Mesangial cell (primary cell): ENCODE measurements around the gene BRSK1. TPM values are rescaled to one million over a fixed set of nuclear protein-coding genes. Genes with fewer than 3 reads are reported as not detected.

Experiments
- total RNA-seq: library from RNA; depleted of rRNA; stranded (reverse); fragments of >200 nt; gene quantifications from 2 replicates; pipeline ENCODE4 v1.2.3, GENCODE V29; 2015

Gene BRSK1
- total RNA-seq: 5.7 and 7.8 TPM in 2 replicates

GRCh38 chr19:55283548-55284377, at the start of gene BRSK1:
BRSK1 (plus strand) TSS chr19:55283997; CDS start chr19:55284443, 446 bp downstream.

DNA sequence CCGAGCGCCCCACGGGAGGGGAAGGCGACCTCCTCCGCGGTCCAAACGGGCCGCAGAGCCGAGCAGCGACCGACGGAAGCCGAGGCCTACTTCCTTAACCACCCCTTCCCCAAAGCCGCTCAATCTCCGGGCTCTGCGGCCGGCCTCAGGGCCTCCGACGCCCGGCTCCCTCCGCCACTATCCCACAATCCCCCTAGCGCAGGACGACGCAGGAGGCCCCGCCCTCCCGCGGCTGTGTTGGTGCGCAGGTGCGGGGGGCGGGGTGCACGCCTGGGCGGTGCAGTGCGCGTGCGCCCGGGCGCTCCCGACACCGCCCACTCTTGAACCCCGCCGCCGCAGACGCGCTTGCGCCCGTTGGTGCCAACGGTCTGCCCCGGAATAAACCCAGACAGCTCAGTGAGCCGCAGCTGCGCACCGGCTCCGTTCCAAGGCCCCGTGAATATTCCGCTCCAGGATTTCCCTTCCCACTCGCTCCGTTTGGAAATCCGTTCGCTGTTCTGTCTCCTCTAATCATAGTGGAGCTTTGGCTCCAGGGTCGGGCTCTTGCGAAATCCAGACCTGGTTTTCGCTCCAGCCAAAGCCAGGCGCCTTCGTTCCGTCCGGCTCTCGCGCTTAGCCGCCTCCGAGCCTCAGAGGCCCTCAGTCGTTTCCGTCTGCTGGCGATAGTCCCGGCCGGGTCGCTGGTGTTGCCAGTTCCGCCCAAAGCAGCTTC, 24.8 kb upstream of the BRSK1 start, which contains the start of gene PPP6R1:
PPP6R1 (minus strand) TSS at position 190 of the 712 bp plus-strand sequence. CDS start 11,914 bp downstream, outside the sequence.

DNA sequence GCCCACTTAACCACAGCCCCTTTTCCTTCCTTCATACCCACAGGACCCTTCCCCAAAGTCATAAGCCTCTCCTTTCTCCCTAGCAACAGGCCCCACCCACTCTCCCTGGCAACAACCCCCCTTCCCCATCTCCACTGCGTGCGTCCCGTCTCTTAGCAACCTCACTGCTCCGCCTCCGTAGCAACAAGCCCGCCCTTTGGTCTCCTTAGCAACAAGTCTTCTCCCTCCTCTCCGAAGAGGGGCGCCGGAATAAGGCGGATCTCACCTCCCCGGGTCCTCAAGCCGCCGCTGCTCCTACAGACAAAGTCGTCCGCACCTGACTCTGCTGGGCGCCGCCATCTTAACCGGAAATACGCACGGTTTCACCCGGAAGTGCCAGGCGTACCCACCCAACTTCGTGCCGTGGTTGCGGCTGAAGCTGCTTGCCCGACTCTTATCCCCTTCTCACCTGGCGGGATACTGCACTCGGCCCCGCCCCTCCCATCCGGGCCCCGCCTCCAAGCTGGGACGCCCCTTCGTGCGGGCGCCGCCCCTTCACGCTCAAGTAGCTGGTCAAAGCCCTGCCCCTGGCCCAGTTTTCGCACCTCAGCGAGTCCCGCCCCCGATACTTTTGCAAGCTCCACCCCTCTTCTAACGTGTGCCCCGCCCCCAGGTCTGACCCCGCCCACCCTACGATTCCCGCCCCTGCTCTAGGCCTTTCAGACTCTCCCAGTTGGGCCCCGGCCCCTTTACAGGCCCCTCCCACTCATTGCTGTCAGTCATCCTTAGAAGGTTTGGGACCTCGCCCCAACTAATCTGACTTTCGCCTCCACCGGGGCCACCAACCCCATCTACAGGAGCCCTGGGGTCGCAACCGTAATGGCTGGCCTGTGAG, 3.8 kb upstream of the BRSK1 start, which contains the start of gene HSPBP1:
HSPBP1 (minus strand) TSS at position 341 of the 874 bp plus-strand sequence. CDS start 502 bp downstream, outside the sequence.

GRCh38 chr19:55325172-55325571, 41.4 kb downstream of the BRSK1 start, which contains the start of gene TMEM150B:
TMEM150B (minus strand) TSS chr19:55325341; CDS start chr19:55321036, 4,305 bp downstream.

DNA sequence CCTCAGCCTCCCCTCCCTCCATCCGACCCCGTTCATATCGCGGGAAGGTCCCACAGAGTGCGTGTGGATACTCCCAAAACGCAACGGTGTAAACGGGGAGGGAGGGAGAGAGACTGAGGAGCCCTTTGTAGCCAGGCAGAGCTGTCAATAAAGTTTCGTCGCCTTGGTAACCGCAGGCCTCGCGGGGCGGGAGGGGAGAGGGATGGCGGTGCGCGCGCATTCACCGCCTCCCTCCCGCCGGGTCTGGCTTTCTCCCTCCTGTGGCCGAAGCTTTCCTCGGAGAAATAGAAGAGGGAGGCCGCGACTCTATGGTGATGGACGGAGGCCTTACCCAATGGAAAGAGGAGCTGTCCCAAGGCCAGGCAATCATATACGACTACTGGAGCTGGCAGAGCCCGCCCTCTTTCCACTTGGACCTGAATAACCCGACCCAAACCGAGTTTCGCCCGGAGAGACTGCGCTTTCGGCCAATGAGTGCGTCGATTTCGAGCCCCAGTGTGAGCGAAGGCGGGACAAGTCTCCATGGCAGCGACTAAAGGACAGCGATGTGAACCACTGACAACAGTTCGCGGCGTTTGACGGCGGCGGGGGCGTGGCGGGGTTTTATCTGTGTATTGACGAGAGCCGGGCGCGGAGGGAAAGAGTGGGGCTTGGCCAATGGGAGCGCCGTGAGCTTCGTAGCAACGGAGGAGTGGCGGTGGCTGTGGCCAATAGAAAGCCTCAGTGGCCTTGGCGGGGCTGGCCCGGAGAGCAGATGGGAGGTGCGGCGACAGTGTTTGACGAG, 55.5 kb downstream of the BRSK1 start, which contains the start of gene KMT5C:
KMT5C (plus strand) TSS at position 772 of the 784 bp plus-strand sequence. CDS start 2,061 bp downstream, outside the sequence.

GRCh38 chr19:55354698-55355212, 71.0 kb downstream of the BRSK1 start, which contains the start of gene COX6B2:
COX6B2 (minus strand) TSS chr19:55354719; CDS start chr19:55354521, 198 bp downstream.

Other genes starting within 250 kb of the BRSK1 start
- 0.13 TPM in 1 of 2 replicates, not detected in the other for gene GP6, start 245.7 kb upstream of the BRSK1 start, total RNA-seq
- 7.7 and 16.2 TPM in 2 replicates for gene RDH13, start 220.8 kb upstream of the BRSK1 start, total RNA-seq
- gene EPS8L1, start 208.1 kb upstream of the BRSK1 start, total RNA-seq: 6.0 and 30.7 TPM in 2 replicates
- gene PPP1R12C, start 166.4 kb upstream of the BRSK1 start, total RNA-seq: 65.5 and 69.6 TPM in 2 replicates
- 0.65 and 5.2 TPM in 2 replicates for gene TNNT1, start 134.8 kb upstream of the BRSK1 start, total RNA-seq
- gene TNNI3, start 126.3 kb upstream of the BRSK1 start, total RNA-seq: 1.9 TPM in 1 of 2 replicates, not detected in the other
- gene DNAAF3, start 117.4 kb upstream of the BRSK1 start, total RNA-seq: 0.65 and 6.7 TPM in 2 replicates
- 0.38 TPM in 1 of 2 replicates, not detected in the other for gene SYT5, start 103.7 kb upstream of the BRSK1 start, total RNA-seq
- 0.81 and 3.7 TPM in 2 replicates for gene PTPRH, start 74.5 kb upstream of the BRSK1 start, total RNA-seq
- gene TMEM86B, start 55.2 kb upstream of the BRSK1 start, total RNA-seq: 2.4 TPM in 2 replicates
- 56.5 and 70.4 TPM in 2 replicates for gene PPP6R1, start 25.0 kb upstream of the BRSK1 start, total RNA-seq
- 45.9 and 63.2 TPM in 2 replicates for gene HSPBP1, start 3.9 kb upstream of the BRSK1 start, total RNA-seq
- not detected in 2 replicates for gene TMEM150B, start 41.3 kb downstream of the BRSK1 start, total RNA-seq
- gene KMT5C, start 55.9 kb downstream of the BRSK1 start, total RNA-seq: 9.9 and 14.8 TPM in 2 replicates
- gene COX6B2, start 70.7 kb downstream of the BRSK1 start, total RNA-seq: 1.0 TPM in 1 of 2 replicates, not detected in the other
- 0.13 TPM in 1 of 2 replicates, not detected in the other for gene GARIN5B, start 79.3 kb downstream of the BRSK1 start, total RNA-seq
- gene IL11, start 86.5 kb downstream of the BRSK1 start, total RNA-seq: 3.3 and 25.3 TPM in 2 replicates
- gene TMEM190, start 92.8 kb downstream of the BRSK1 start, total RNA-seq: 1.8 TPM in 1 of 2 replicates, not detected in the other
- 1.5 and 3.3 TPM in 2 replicates for gene TMEM238, start 100.3 kb downstream of the BRSK1 start, total RNA-seq
- 446 and 474 TPM in 2 replicates for gene RPL28, start 101.9 kb downstream of the BRSK1 start, total RNA-seq
- 61.7 and 400 TPM in 2 replicates for gene UBE2S, start 123.8 kb downstream of the BRSK1 start, total RNA-seq
- under 0.01 TPM in 1 of 2 replicates, not detected in the other for gene SHISA7, start 159.3 kb downstream of the BRSK1 start, total RNA-seq
- 102 and 133 TPM in 2 replicates for gene ISOC2, start 177.6 kb downstream of the BRSK1 start, total RNA-seq
- gene C19orf85, start 180.8 kb downstream of the BRSK1 start, total RNA-seq: not detected in 2 replicates
- gene ZNF628, start 192.6 kb downstream of the BRSK1 start, total RNA-seq: 8.8 and 19.0 TPM in 2 replicates
- gene NAT14, start 201.2 kb downstream of the BRSK1 start, total RNA-seq: 27.2 and 76.3 TPM in 2 replicates
- gene SSC5D, start 204.4 kb downstream of the BRSK1 start, total RNA-seq: 0.81 and 34.0 TPM in 2 replicates